ENCODE data around the gene PPL.

- TF ChIP-seq CTCF (IDR thresholded peaks at IDR 0.05; ENCODE audit: poor library complexity) (no peak), EZH2 (IDR thresholded peaks at IDR 0.05; ENCODE audit: borderline replicate concordance) (no peak), EZH2phosphoT487 (IDR thresholded peaks at IDR 0.05; ENCODE audit: low read depth, severe bottlenecking, unreplicated experiment) (no peak)
Observed at GRCh38 chr16:4908854-4909401, 28.0 kb downstream of the PPL start.

Measured in hepatocyte (in vitro differentiated cells).